Loucy (cell line): ENCODE measurements around the gene PDGFRA.

Source experiments
- H2AFZ ChIP-seq: fragments of 200-600 bp; sonication (generic); 2 replicates; pipeline ENCODE4 v1.6.0; 2016; ENCODE audit warnings: antibody characterized with exemption, mild to moderate bottlenecking, low read length, moderate library complexity
- H3F3A ChIP-seq: fragments of 200-600 bp; 2 replicates; pipeline ENCODE4 v1.6.0; 2016; ENCODE audit warnings: antibody characterized with exemption, low read depth, mild to moderate bottlenecking
- H3K27me3 ChIP-seq: fragments of 200-600 bp; sonication (generic); 2 replicates; pipeline ENCODE4 v1.6.1; 2014; ENCODE audit warnings: low read length, mild to moderate bottlenecking; ENCODE audit not compliant: insufficient read depth, poor library complexity, severe bottlenecking
- H3K36me3 ChIP-seq: fragments of 200-600 bp; sonication (generic); 2 replicates; pipeline ENCODE4 v1.6.1; 2016; ENCODE audit warnings: low read length; ENCODE audit not compliant: insufficient read depth
- H3K4me1 ChIP-seq: fragments of 200-600 bp; sonication (generic); 2 replicates; pipeline ENCODE4 v1.5.1; 2014; ENCODE audit warnings: low read length, mild to moderate bottlenecking; ENCODE audit not compliant: insufficient read depth, poor library complexity, severe bottlenecking
- H3K4me2 ChIP-seq: fragments of 200-600 bp; sonication (generic); 2 replicates; pipeline ENCODE4 v1.6.0; 2014; ENCODE audit warnings: antibody characterized with exemption, low read length, low read depth, mild to moderate bottlenecking; ENCODE audit not compliant: poor library complexity, severe bottlenecking
- H3K4me3 ChIP-seq: fragments of 200-600 bp; sonication (generic); 2 replicates; pipeline ENCODE4 v1.5.1; 2014; ENCODE audit warnings: low read length, mild to moderate bottlenecking, mixed read lengths; ENCODE audit not compliant: poor library complexity, severe bottlenecking
- H3K79me2 ChIP-seq: fragments of 200-600 bp; sonication (generic); 2 replicates; pipeline ENCODE4 v1.6.1; 2014; ENCODE audit warnings: low read length; ENCODE audit not compliant: insufficient read depth
- H3K9ac ChIP-seq: fragments of 200-600 bp; sonication (generic); 2 replicates; pipeline ENCODE4 v1.6.0; 2014; ENCODE audit warnings: mild to moderate bottlenecking, low read depth, low read length, moderate library complexity; ENCODE audit not compliant: poor library complexity, severe bottlenecking
- H3K9me2 ChIP-seq: fragments of 200-600 bp; sonication (generic); replicated peaks from 2 replicates; pipeline ENCODE4 v1.6.1; 2016; ENCODE audit warnings: low read depth, low read length, mixed read lengths
- H3K9me3 ChIP-seq: fragments of 200-600 bp; sonication (generic); 2 replicates; pipeline ENCODE4 v1.6.1; 2014; ENCODE audit warnings: mild to moderate bottlenecking, antibody characterized with exemption, low read length, low read depth; ENCODE audit not compliant: insufficient read depth
- H4K20me1 ChIP-seq: fragments of 200-600 bp; sonication (generic); 2 replicates; pipeline ENCODE4 v1.6.0; 2014; ENCODE audit warnings: antibody characterized with exemption, low read length, mild to moderate bottlenecking; ENCODE audit not compliant: insufficient read depth, poor library complexity, severe bottlenecking
- EZH2phosphoT487 ChIP-seq: fragments of 200-600 bp; IDR thresholded peaks from 2 replicates; pipeline ENCODE4 v1.6.1; 2018; ENCODE audit warnings: antibody characterized with exemption, mild to moderate bottlenecking, moderate library complexity, borderline replicate concordance
- TF ChIP-seq, protein P1 (sequence below): fragments of 200-600 bp; sonication (generic); conservative IDR thresholded peaks from 2 replicates; pipeline ENCODE4 v1.5.1; 2014; ENCODE audit warnings: mild to moderate bottlenecking, antibody characterized with exemption, low read length

Gene PDGFRA

DNA sequence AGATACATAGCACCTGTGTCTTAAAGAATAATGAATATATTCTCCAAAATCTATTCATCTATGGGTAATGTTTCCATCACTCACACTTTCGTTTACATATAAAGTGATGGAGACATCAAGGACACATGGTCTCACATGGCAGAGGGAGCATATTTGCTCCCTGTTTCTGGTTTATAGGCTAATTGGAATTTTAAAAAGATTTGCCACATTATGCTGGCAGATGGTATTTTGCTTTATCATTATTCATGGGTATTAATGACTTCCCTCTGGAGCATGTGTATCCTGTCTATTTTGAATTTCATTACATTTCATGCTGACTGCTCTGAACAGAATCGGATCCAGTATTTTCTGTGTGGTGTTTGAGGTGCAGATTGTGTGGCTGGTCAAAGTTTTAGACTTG lies 79.0 kb downstream of the PDGFRA start:
- Histone ChIP-seq H3K4me3 (no peak overlapping the region), H3K27me3 (peaks cover 5% of the 10 kb centered on the region), H3K36me3 (no peaks in the 10 kb centered on the region), H3K4me1 (no peaks in the 10 kb centered on the region), H3F3A (no peaks in the 10 kb centered on the region), H3K4me2 (no peak overlapping the region), H3K9me3 (no peaks in the 10 kb centered on the region), H2AFZ (no peak overlapping the region), H4K20me1 (no peaks in the 10 kb centered on the region), H3K9ac (no peak overlapping the region), H3K9me2 (no peaks in the 10 kb centered on the region), H3K79me2 (no peaks in the 10 kb centered on the region)
- TF ChIP-seq, protein P1, sequence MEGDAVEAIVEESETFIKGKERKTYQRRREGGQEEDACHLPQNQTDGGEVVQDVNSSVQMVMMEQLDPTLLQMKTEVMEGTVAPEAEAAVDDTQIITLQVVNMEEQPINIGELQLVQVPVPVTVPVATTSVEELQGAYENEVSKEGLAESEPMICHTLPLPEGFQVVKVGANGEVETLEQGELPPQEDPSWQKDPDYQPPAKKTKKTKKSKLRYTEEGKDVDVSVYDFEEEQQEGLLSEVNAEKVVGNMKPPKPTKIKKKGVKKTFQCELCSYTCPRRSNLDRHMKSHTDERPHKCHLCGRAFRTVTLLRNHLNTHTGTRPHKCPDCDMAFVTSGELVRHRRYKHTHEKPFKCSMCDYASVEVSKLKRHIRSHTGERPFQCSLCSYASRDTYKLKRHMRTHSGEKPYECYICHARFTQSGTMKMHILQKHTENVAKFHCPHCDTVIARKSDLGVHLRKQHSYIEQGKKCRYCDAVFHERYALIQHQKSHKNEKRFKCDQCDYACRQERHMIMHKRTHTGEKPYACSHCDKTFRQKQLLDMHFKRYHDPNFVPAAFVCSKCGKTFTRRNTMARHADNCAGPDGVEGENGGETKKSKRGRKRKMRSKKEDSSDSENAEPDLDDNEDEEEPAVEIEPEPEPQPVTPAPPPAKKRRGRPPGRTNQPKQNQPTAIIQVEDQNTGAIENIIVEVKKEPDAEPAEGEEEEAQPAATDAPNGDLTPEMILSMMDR, result no peak
- no peak for TF ChIP-seq EZH2phosphoT487

DNA sequence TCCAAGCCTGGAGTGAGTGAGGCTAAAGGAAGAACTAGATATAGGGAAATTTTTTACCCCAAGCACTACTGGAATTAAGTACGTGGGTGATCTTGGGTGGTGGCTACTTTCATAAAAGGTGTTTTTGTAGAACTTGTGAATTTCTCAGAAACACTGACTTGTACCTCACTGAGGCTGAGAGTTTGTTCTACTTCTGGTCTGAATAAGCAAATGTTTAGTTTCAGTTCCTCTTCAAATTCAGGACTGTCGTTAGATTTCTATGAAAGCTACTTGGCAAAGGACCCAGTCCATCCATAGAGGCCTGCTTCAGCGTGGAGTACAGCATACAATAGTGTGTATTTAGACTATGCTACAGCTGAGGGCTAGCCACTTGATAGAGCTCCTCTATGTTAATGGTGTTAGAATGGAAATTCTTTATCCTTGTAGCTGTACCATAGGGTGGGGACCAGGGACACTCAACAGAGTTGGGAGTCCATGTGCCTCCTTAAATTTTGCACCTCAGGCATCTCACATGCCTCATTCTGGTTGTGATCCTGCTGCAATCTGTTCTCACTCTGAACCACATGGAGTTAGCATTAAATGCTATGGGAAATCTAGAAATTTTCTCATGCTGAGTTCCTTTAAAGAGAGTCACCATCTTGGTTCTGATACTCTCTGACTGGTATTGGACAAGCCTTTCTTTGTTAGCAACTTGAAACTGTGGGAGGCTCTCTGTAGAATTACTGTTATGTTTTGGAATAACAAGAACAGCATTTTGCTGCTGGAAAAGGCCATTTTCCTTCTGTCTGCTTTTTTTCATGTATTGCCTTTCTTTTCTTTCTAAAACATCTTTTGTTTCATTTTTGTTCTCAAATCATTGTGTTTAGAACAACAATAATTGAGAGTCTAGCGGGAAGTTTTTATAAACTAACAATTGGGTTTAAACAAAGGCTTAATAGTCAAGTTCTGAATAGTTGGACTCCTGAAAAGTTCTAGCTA lies 86.8 kb downstream of the PDGFRA start:
- TF ChIP-seq, protein P1, result no peak
- no peak for TF ChIP-seq EZH2phosphoT487
- no peak overlapping the region for H3K4me3 ChIP-seq
- H3K79me2 ChIP-seq, result no peaks in the 10 kb centered on the region
- H3K9me3 ChIP-seq, result no peaks in the 10 kb centered on the region
- H3K27me3 ChIP-seq, result no peaks in the 10 kb centered on the region
- H3K4me1 ChIP-seq, result no peaks in the 10 kb centered on the region
- H3K36me3 ChIP-seq, result no peaks in the 10 kb centered on the region
- H3F3A ChIP-seq, result no peaks in the 10 kb centered on the region
- no peak overlapping the region for H3K9ac ChIP-seq
- no peaks in the 10 kb centered on the region for H4K20me1 ChIP-seq
- H2AFZ ChIP-seq, result no peak overlapping the region
- H3K9me2 ChIP-seq, result no peaks in the 10 kb centered on the region
- no peak overlapping the region for H3K4me2 ChIP-seq

DNA sequence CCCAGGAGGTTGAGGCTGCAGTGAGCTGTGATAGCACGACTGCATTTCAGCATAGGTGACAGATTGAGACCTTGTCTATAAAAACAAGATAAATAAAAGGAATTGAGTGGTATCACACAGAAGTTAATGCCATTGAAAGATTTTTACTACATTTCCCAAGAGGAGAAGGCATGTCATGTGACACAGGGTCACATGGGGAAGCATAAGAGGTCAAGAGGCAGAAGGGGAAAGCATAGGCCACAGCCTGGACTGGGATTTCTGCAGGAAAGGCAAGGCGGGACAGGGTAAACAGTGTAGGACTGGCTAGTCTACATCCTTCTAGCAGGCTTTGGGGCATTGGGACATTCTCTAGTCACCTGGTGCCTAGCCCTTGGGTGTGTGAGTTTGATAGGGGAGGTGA lies 88.6 kb downstream of the PDGFRA start:
- Histone ChIP-seq H3K27me3 (no peaks in the 10 kb centered on the region), H3K9ac (no peak overlapping the region), H3K36me3 (no peaks in the 10 kb centered on the region), H3K9me3 (no peaks in the 10 kb centered on the region), H3K79me2 (no peaks in the 10 kb centered on the region), H3F3A (no peaks in the 10 kb centered on the region), H2AFZ (no peak overlapping the region), H3K9me2 (no peaks in the 10 kb centered on the region), H4K20me1 (no peaks in the 10 kb centered on the region), H3K4me2 (no peak overlapping the region), H3K4me1 (no peaks in the 10 kb centered on the region), H3K4me3 (no peak overlapping the region)
- TF ChIP-seq EZH2phosphoT487, result no peak
- TF ChIP-seq, protein P1, result no peak
